ENCODE data around the gene VMP1.
A peak's percentile ranks its signal among the peaks of the same experiment; 100 is the strongest.
"Not testable (repeated sequence)": the region's sequence is repeated elsewhere in the genome, so short reads cannot be mapped to it uniquely, and the experiment has no call there.

VMP1 gene

GRCh38 chr17:59712862-59713261 is 5.4 kb downstream of the VMP1 start:
- no peak for DNase-seq

GRCh38 chr17:59714255-59714654 is 6.8 kb downstream of the VMP1 start:
- DNase-seq, result no peak

GRCh38 chr17:59716427-59716826 is 9.0 kb downstream of the VMP1 start:
- no peak for DNase-seq

- DNase-seq, result no peak
These were observed 12.1 kb downstream of the VMP1 start for GRCh38 chr17:59719526-59719925.

GRCh38 chr17:59722623-59723022 is 15.2 kb downstream of the VMP1 start:
- no peak for DNase-seq

GRCh38 chr17:59723041-59723440 is 15.6 kb downstream of the VMP1 start:
- DNase-seq, result no peak

GRCh38 chr17:59723607-59724006 is 16.2 kb downstream of the VMP1 start:
- no peak for DNase-seq

GRCh38 chr17:59725691-59726090 is 18.2 kb downstream of the VMP1 start:
- no peak for DNase-seq

GRCh38 chr17:59727817-59728533 is 20.5 kb downstream of the VMP1 start:
- DNase-seq, result no peak

GRCh38 chr17:59730268-59730834 is 22.9 kb downstream of the VMP1 start:
- DNase-seq, result no peak

- DNase-seq, result no peak
These were observed 26.2 kb downstream of the VMP1 start for GRCh38 chr17:59733697-59734096.

GRCh38 chr17:59734226-59734625 is 26.8 kb downstream of the VMP1 start:
- no peak for DNase-seq

- no peak for DNase-seq
These were observed 29.9 kb downstream of the VMP1 start for GRCh38 chr17:59737324-59737723.

- no peak for DNase-seq
These were observed 36.4 kb downstream of the VMP1 start for GRCh38 chr17:59743842-59744241.

- no peak for DNase-seq
These were observed 37.6 kb downstream of the VMP1 start for GRCh38 chr17:59745040-59745439.

GRCh38 chr17:59746849-59747445 is 39.5 kb downstream of the VMP1 start:
- no peak for DNase-seq

GRCh38 chr17:59748591-59748990 is 41.1 kb downstream of the VMP1 start:
- DNase-seq, result no peak

GRCh38 chr17:59751955-59752413 is 44.5 kb downstream of the VMP1 start:
- DNase-seq, result no peak

GRCh38 chr17:59752446-59752845 is 45.0 kb downstream of the VMP1 start:
- no peak for DNase-seq

GRCh38 chr17:59752922-59753321 is 45.5 kb downstream of the VMP1 start:
- no peak for DNase-seq

- DNase-seq, result peak; percentile 38
These were observed 46.3 kb downstream of the VMP1 start for GRCh38 chr17:59753522-59754467.

GRCh38 chr17:59754552-59754951 is 47.1 kb downstream of the VMP1 start:
- DNase-seq, result no peak

- DNase-seq, result not testable (repeated sequence)
These were observed 47.6 kb downstream of the VMP1 start for GRCh38 chr17:59755069-59755468.

Measured in NCI-H1417 treated with DMSO at 0.1 percent for 48 hours (cell line).